Endothelial cell of umbilical vein (primary cell): Measurements from ENCODE around the gene DEUP1. TPM values are rescaled to one million over a fixed set of nuclear protein-coding genes. Genes with fewer than 3 reads are reported as not detected.
"Not testable (repeated sequence)": the region's sequence is repeated elsewhere in the genome, so short reads cannot be mapped to it uniquely, and the experiment has no call there.

ENCODE experiments used
- BruUV-seq: library from RNA; stranded (reverse); fragments of 400-500 nt; replicated peaks from 2 replicates; lab custom pipeline; 2021; lab: Mats Ljungman, UMichigan
- CTCF ChIA-PET: fragments of 300-600, 350-600 bp; sonication (Branson Sonifier 250); formaldehyde crosslinking; loops from one replicate; lab custom pipeline; 2021; ENCODE audit warnings: antibody characterized with exemption, inconsistent platforms; lab: Charles Lee
- POLR2A ChIA-PET: fragments of 300-600, 350-600 bp; sonication (Branson Sonifier 250); formaldehyde crosslinking; loops from one replicate; lab custom pipeline; 2021; ENCODE audit warnings: antibody characterized with exemption, inconsistent platforms; lab: Charles Lee
- DNase-seq: peaks from one replicate; pipeline ENCODE4 v3.0.0-alpha.2; 2011; ENCODE audit warnings: low read depth, low spot score
- FAIRE-seq: peaks from 2 replicates; lab custom pipeline; 2011; peaks lifted over from hg19 to GRCh38; lab: Jason Lieb, UNC
- H2AFZ ChIP-seq: 2 replicates; pipeline ENCODE4 v1.6.0; 2012; ENCODE audit warnings: low read depth, low read length, control low read depth, inconsistent platforms
- H3K27ac ChIP-seq: 2 replicates; pipeline ENCODE4 v1.5.1; 2011; ENCODE audit warnings: low read depth, mild to moderate bottlenecking, control low read depth, low read length, moderate library complexity; ENCODE audit not compliant: insufficient read depth
- H3K27me3 ChIP-seq, 2 experiments: 2 replicates each; pipeline versions ENCODE4 v1.6.0 to v1.6.1; 2011; ENCODE audit warnings: low read length in 2 of 2, mixed read lengths in 1 of 2; ENCODE audit not compliant: control insufficient read depth in 2 of 2, insufficient read depth in 2 of 2
- H3K36me3 ChIP-seq, 2 experiments: 2 replicates in 1 of 2; 3 replicates in 1 of 2; pipeline ENCODE4 v1.5.1; 2011; ENCODE audit warnings: low read length in 2 of 2, mild to moderate bottlenecking in 1 of 2, moderate library complexity in 1 of 2; ENCODE audit not compliant: control insufficient read depth in 2 of 2, insufficient read depth in 2 of 2; ENCODE audit errors: extremely low read depth in 1 of 2
- H3K4me1 ChIP-seq: 3 replicates; pipeline ENCODE4 v1.5.1; 2011; ENCODE audit warnings: mild to moderate bottlenecking, low read length; ENCODE audit not compliant: control insufficient read depth, insufficient read depth; ENCODE audit errors: extremely low read depth
- H3K4me2 ChIP-seq: 2 replicates; pipeline ENCODE4 v1.6.1; 2011; ENCODE audit warnings: low read length, control low read depth, mixed read lengths; ENCODE audit not compliant: insufficient read depth
- H3K4me3 ChIP-seq, 3 experiments: fragments of 200-600 bp in 1 of 3; sonication (generic), shearing (Covaris generic) in 1 of 3; replicated peaks in 1 of 3; 2 replicates each; pipeline ENCODE4 v1.5.1; 2011 to 2016; ENCODE audit warnings: control low read depth in 3 of 3, low read length in 3 of 3, mild to moderate bottlenecking in 2 of 3, inconsistent platforms in 1 of 3, low read depth in 1 of 3, moderate library complexity in 1 of 3; ENCODE audit not compliant: insufficient read depth in 1 of 3
- H3K79me2 ChIP-seq: 2 replicates; pipeline ENCODE4 v1.6.0; 2012; ENCODE audit warnings: low read length, inconsistent platforms; ENCODE audit not compliant: control insufficient read depth, insufficient read depth
- H3K9ac ChIP-seq: replicated peaks from 2 replicates; pipeline ENCODE3; 2011; ENCODE audit warnings: low read length, control low read depth; ENCODE audit not compliant: insufficient read depth; ENCODE audit errors: extremely low read depth
- H3K9me1 ChIP-seq: replicated peaks from 3 replicates; pipeline ENCODE4 v1.6.0; 2011; ENCODE audit warnings: mild to moderate bottlenecking, low read length; ENCODE audit not compliant: control insufficient read depth, insufficient read depth; ENCODE audit errors: extremely low read depth
- H3K9me3 ChIP-seq: replicated peaks from 2 replicates; pipeline ENCODE4 v1.5.1; 2012; ENCODE audit warnings: low read length, inconsistent platforms; ENCODE audit not compliant: control insufficient read depth, insufficient read depth
- H4K20me1 ChIP-seq: replicated peaks from 2 replicates; pipeline ENCODE3; 2011; ENCODE audit warnings: mild to moderate bottlenecking, low read length; ENCODE audit not compliant: control insufficient read depth, insufficient read depth; ENCODE audit errors: extremely low read depth
- EZH2 ChIP-seq: IDR thresholded peaks from 2 replicates; pipeline ENCODE4 v1.6.1; 2012; ENCODE audit warnings: borderline replicate concordance, low read depth, mild to moderate bottlenecking, moderate library complexity, low read length, inconsistent platforms; ENCODE audit not compliant: severe bottlenecking
- FOS ChIP-seq: IDR thresholded peaks from 2 replicates; pipeline ENCODE4 v1.6.1; 2011; ENCODE audit warnings: mild to moderate bottlenecking, low read length, moderate library complexity, borderline replicate concordance; ENCODE audit not compliant: insufficient read depth
- GATA2 ChIP-seq: IDR thresholded peaks from 2 replicates; pipeline ENCODE4 v1.7.0; 2011; ENCODE audit warnings: low read depth, mild to moderate bottlenecking, moderate library complexity, mixed read lengths, low read length; ENCODE audit not compliant: insufficient read length, insufficient read depth
- JUN ChIP-seq: IDR thresholded peaks from 2 replicates; pipeline ENCODE4 v1.6.1; 2011; ENCODE audit warnings: borderline replicate concordance, low read depth; ENCODE audit not compliant: insufficient read length, insufficient read depth
- MYC ChIP-seq: IDR thresholded peaks from one replicate; pipeline ENCODE4 v1.6.1; 2011; ENCODE audit warnings: mild to moderate bottlenecking, low read depth, low read length
- POLR2A ChIP-seq: IDR thresholded peaks from 2 replicates; pipeline ENCODE4 v1.6.1; 2012; ENCODE audit warnings: low read depth, mild to moderate bottlenecking, control low read depth, low read length
- POLR2AphosphoS5 ChIP-seq: IDR thresholded peaks from 2 replicates; pipeline ENCODE4 v1.6.1; 2012; ENCODE audit warnings: low read depth, mild to moderate bottlenecking, control low read depth, low read length, moderate library complexity; ENCODE audit not compliant: insufficient read depth
- dilution Hi-C: fragments of 300-500 bp; cut with MboI; formaldehyde crosslinking; loops from one replicate; pipeline ENCODE4 v1.15.0; 2019; ENCODE audit warnings: low sequenced_read_pairs; ENCODE audit not compliant: extremely low pct_ligation_motif_present
- intact Hi-C: fragments of 100-400 bp; cut with micrococcal nuclease; formaldehyde crosslinking; loops from one replicate; pipeline ENCODE4 v1.10.0; 2022
- polyA plus RNA-seq, 4 experiments: library from polyadenylated mRNA; depleted of rRNA in 3 of 4; stranded (reverse) in 3 of 4; unstranded in 1 of 4; fragments of >200 nt; gene quantifications; 2 replicates each; pipeline versions ENCODE4 v1.2.1 to v1.2.3, GENCODE V29; 2011 to 2012; ENCODE audit warnings: missing spikeins in 1 of 4
- total RNA-seq: library from RNA; stranded (reverse); gene quantifications from 2 replicates; pipeline ENCODE4 v1.2.3, GENCODE V29; 2021
- TF ChIP-seq, protein P1 (sequence below), 2 donors: IDR thresholded peaks; 1 replicate in 1 of 2; 2 replicates in 1 of 2; pipeline ENCODE4 v1.5.1; 2011; ENCODE audit warnings: low read length in 2 of 2, mild to moderate bottlenecking in 2 of 2, moderate library complexity in 2 of 2, control low read depth in 1 of 2, inconsistent platforms in 1 of 2, low read depth in 1 of 2; ENCODE audit not compliant: insufficient read depth in 1 of 2; ENCODE audit errors: extremely low read depth in 1 of 2
- TF ChIP-seq, protein P2 (sequence below): IDR thresholded peaks from 2 replicates; pipeline ENCODE4 v1.6.1; 2011; ENCODE audit not compliant: insufficient read depth, insufficient read length

DEUP1 gene
- total and polyA plus RNA-seq, 2 donors (not counting 3 experiments of a cell fraction or from before 2014, with no cell fraction given): not detected

DNA sequence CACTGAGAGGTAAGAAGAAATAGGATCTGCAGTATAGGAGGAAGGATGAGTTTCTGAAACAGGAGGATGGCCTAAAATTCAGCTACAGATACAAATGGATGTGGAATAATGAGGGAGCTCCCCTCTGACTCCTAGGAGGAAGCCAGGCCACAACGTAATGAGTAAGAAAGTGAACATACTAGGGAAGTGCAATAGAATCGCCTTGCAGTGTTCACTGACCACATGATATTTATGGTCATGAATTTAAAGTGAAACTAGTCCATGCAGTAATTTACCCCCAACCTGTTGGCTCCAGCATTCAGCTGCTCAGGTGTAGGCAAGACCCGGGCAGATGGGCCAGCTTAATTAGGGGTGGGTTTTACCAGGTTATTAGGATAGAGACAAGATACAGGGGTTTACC lies 101.7 kb downstream of the DEUP1 start:
- dilution Hi-C loops (no loop called here), intact Hi-C loops (no loop called here)
- Histone ChIP-seq H2AFZ (no peak overlapping the region), H3K27me3 (no peaks in the 10 kb centered on the region), H3K4me2 (no peak overlapping the region), H3K4me3 (no peak overlapping the region), H3K4me1 (no peaks in the 10 kb centered on the region), H3K9me3 (no peaks in the 10 kb centered on the region), H3K79me2 (no peaks in the 10 kb centered on the region), H3K36me3 (no peaks in the 10 kb centered on the region), H3K9me1 (no peaks in the 10 kb centered on the region), H3K27ac (no peak overlapping the region), H3K9ac (no peak overlapping the region), H4K20me1 (no peaks in the 10 kb centered on the region)
- DNase-seq (no peak), FAIRE-seq (no peak)
- ChIA-PET CTCF (no interaction called here), POLR2A (no interaction called here)
- TF ChIP-seq POLR2AphosphoS5: no peak
- TF ChIP-seq JUN: no peak
- TF ChIP-seq EZH2: no peak
- no peak for TF ChIP-seq POLR2A
- TF ChIP-seq FOS: no peak
- TF ChIP-seq GATA2: no peak
- TF ChIP-seq, protein P1, sequence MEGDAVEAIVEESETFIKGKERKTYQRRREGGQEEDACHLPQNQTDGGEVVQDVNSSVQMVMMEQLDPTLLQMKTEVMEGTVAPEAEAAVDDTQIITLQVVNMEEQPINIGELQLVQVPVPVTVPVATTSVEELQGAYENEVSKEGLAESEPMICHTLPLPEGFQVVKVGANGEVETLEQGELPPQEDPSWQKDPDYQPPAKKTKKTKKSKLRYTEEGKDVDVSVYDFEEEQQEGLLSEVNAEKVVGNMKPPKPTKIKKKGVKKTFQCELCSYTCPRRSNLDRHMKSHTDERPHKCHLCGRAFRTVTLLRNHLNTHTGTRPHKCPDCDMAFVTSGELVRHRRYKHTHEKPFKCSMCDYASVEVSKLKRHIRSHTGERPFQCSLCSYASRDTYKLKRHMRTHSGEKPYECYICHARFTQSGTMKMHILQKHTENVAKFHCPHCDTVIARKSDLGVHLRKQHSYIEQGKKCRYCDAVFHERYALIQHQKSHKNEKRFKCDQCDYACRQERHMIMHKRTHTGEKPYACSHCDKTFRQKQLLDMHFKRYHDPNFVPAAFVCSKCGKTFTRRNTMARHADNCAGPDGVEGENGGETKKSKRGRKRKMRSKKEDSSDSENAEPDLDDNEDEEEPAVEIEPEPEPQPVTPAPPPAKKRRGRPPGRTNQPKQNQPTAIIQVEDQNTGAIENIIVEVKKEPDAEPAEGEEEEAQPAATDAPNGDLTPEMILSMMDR (IDR thresholded peaks at IDR 0.05; ENCODE audit: extremely low read depth in 1 of 2, insufficient read depth in 1 of 2, low read depth in 1 of 2, low read length in 2 of 2): no peak
- no peak for TF ChIP-seq MYC
- TF ChIP-seq, protein P2, sequence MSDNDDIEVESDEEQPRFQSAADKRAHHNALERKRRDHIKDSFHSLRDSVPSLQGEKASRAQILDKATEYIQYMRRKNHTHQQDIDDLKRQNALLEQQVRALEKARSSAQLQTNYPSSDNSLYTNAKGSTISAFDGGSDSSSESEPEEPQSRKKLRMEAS: no peak
- BruUV-seq: no TSS peak

DNA sequence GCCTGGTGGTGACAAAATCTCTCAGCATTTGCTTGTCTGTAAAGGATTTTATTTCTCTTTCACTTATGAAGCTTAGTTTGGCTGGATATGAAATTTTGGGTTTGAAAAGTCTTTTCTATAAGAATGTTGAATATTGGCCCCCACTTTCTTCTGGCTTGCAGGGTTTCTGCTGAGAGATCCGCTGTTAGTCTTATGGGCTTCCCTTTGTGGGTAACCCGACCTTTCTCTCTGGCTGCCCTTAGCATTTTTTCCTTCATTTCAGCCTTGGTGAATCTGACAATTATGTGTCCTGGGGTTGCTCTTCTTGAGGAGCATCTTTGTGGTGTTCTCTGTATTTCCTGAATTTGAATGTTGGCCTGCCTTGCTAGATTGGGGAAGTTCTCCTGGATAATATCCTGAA lies 112.7 kb downstream of the DEUP1 start:
- H3K4me2 ChIP-seq, intact Hi-C loops, H3K27ac ChIP-seq, H3K9ac ChIP-seq, H2AFZ ChIP-seq, H3K79me2 ChIP-seq, FAIRE-seq, dilution Hi-C loops, H3K36me3 ChIP-seq, H3K27me3 ChIP-seq, H3K4me1 ChIP-seq, CTCF ChIA-PET, H3K9me3 ChIP-seq, POLR2A ChIA-PET, DNase-seq, H3K4me3 ChIP-seq, H3K9me1 ChIP-seq, H4K20me1 ChIP-seq, BruUV-seq: not testable (repeated sequence)
